SK-N-SH (cell line): Measurements from ENCODE around the gene SH3RF1.

ENCODE experiments used
- CHD2 ChIP-seq: fragments of 150-350 bp; IDR thresholded peaks from 2 replicates; pipeline ENCODE4 v1.6.1; 2018; ENCODE audit warnings: low read length; ENCODE audit not compliant: partially characterized antibody
- ELF1 ChIP-seq: IDR thresholded peaks from 2 replicates; pipeline ENCODE4 v1.4.0; 2012
- EP300 ChIP-seq, 2 experiments: IDR thresholded peaks; 2 replicates each; pipeline versions ENCODE4 v1.4.0 to v1.6.1; 2012; ENCODE audit warnings: borderline replicate concordance in 1 of 2, low read depth in 1 of 2, low read length in 1 of 2
- FOXM1 ChIP-seq: IDR thresholded peaks from 2 replicates; pipeline ENCODE4 v1.4.0; 2012; ENCODE audit warnings: low read depth, mild to moderate bottlenecking
- GABPA ChIP-seq: IDR thresholded peaks from 2 replicates; pipeline ENCODE4 v1.4.0; 2012; ENCODE audit warnings: low read depth, mild to moderate bottlenecking
- MAX ChIP-seq: IDR thresholded peaks from 2 replicates; pipeline ENCODE4 v1.4.0; 2012; ENCODE audit warnings: low read depth
- MXI1 ChIP-seq: IDR thresholded peaks from 2 replicates; pipeline ENCODE4 v1.6.1; 2012; ENCODE audit warnings: mild to moderate bottlenecking, low read depth, low read length, improper control_type of control experiment
- RCOR1 ChIP-seq: fragments of 150-350 bp; IDR thresholded peaks from 2 replicates; pipeline ENCODE4 v1.6.1; 2017; ENCODE audit warnings: antibody characterized with exemption, low read length
- RFX5 ChIP-seq: IDR thresholded peaks from 2 replicates; pipeline ENCODE4 v1.6.1; 2012; ENCODE audit warnings: mild to moderate bottlenecking, improper control_type of control experiment, low read length
- SIN3A ChIP-seq: IDR thresholded peaks from 2 replicates; pipeline ENCODE4 v1.6.1; 2012; ENCODE audit warnings: low read depth, mild to moderate bottlenecking, low read length, moderate library complexity, borderline replicate concordance
- TAF1 ChIP-seq: IDR thresholded peaks from 2 replicates; pipeline ENCODE4 v1.6.1; 2012; ENCODE audit warnings: low read depth, mild to moderate bottlenecking, low read length, moderate library complexity, borderline replicate concordance
- TEAD4 ChIP-seq: IDR thresholded peaks from 2 replicates; pipeline ENCODE4 v1.4.0; 2012; ENCODE audit warnings: mild to moderate bottlenecking, borderline replicate concordance; ENCODE audit not compliant: insufficient read depth
- ZBTB33 ChIP-seq: IDR thresholded peaks from 2 replicates; pipeline ENCODE4 v1.4.0; 2012; ENCODE audit warnings: low read depth, borderline replicate concordance
- TF ChIP-seq, protein P1 (sequence below): fragments of 200-600 bp; sonication (generic); IDR thresholded peaks from 2 replicates; pipeline ENCODE4 v1.6.1; 2017; ENCODE audit warnings: antibody characterized with exemption, mild to moderate bottlenecking, moderate library complexity

DNA sequence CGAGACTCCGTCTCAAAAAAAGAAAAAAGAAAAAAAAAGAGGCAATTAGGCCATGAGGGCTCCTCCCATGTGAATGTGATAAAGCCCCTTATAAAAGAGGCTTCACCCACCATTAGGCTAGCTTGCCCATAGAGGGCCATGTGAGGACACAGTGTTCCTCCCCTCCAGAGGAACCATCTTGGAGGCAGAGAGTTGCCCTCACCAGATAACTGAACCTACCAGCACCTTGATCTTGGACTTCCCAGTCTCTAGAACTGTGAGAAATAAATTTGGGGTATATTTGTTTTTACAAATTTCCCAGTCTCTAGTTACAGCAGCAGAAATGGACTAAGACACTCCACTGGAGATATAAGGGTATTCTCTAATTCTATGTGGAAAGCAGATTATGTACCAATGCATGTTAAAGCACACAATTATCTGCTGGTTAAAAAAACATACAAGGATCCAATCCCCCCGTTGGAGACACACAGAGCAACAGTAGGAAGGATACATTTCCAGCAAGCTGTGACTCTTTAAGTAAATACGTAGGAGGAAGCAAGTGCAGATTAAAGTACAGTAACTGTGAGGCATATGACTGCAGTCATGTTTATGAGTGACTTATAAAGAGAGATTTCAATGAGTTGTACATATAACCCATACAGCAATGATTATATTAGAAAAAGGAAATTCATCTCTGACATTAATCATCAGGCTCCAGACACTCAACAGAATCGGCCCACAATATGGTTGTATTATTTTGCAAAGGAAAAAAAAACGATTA lies 21.4 kb downstream of the SH3RF1 start:
- TF ChIP-seq, protein P1, sequence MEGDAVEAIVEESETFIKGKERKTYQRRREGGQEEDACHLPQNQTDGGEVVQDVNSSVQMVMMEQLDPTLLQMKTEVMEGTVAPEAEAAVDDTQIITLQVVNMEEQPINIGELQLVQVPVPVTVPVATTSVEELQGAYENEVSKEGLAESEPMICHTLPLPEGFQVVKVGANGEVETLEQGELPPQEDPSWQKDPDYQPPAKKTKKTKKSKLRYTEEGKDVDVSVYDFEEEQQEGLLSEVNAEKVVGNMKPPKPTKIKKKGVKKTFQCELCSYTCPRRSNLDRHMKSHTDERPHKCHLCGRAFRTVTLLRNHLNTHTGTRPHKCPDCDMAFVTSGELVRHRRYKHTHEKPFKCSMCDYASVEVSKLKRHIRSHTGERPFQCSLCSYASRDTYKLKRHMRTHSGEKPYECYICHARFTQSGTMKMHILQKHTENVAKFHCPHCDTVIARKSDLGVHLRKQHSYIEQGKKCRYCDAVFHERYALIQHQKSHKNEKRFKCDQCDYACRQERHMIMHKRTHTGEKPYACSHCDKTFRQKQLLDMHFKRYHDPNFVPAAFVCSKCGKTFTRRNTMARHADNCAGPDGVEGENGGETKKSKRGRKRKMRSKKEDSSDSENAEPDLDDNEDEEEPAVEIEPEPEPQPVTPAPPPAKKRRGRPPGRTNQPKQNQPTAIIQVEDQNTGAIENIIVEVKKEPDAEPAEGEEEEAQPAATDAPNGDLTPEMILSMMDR, result no peak
- TF ChIP-seq MAX (no peak), MXI1 (no peak), SIN3A (no peak), ZBTB33 (no peak), RFX5 (no peak), EP300 (IDR thresholded peaks at IDR 0.05; ENCODE audit: borderline replicate concordance in 1 of 2, low read depth in 1 of 2, low read length in 1 of 2) (no peak), TAF1 (no peak), GABPA (no peak), RCOR1 (no peak), FOXM1 (no peak), TEAD4 (no peak), ELF1 (no peak), CHD2 (no peak)
